NCI-H1105 treated with DMSO at 0.1 percent for 48 hours (cell line): ENCODE results near the gene TMEM181.
"Not testable (repeated sequence)": the region's sequence is repeated elsewhere in the genome, so short reads cannot be mapped to it uniquely, and the experiment has no call there.

Experiments
- DNase-seq: peaks from one replicate; lab custom pipeline; 2025; lab: John Stamatoyannopoulos, UW

The TMEM181 gene

DNA sequence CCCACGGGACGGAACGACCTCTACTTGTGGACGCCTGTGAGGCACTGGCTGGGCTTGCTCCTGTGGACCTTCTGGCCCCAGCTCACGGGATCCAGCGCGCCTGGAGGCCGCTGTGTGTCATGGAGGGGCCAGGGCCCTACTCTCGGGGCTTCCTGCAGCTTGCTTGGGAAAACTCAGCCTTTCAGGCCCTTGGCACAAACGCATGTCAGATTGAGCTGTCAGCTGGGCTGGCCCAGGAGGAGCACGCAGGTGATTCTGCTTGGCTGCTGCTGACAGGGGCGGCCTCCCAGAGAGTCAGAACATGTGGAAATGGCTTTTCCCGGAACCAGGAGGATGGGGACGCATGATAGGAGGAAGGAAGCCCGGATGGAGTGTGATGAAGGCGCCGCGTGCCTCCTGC, 39.7 kb downstream of the TMEM181 start:
- no peak for DNase-seq

DNA sequence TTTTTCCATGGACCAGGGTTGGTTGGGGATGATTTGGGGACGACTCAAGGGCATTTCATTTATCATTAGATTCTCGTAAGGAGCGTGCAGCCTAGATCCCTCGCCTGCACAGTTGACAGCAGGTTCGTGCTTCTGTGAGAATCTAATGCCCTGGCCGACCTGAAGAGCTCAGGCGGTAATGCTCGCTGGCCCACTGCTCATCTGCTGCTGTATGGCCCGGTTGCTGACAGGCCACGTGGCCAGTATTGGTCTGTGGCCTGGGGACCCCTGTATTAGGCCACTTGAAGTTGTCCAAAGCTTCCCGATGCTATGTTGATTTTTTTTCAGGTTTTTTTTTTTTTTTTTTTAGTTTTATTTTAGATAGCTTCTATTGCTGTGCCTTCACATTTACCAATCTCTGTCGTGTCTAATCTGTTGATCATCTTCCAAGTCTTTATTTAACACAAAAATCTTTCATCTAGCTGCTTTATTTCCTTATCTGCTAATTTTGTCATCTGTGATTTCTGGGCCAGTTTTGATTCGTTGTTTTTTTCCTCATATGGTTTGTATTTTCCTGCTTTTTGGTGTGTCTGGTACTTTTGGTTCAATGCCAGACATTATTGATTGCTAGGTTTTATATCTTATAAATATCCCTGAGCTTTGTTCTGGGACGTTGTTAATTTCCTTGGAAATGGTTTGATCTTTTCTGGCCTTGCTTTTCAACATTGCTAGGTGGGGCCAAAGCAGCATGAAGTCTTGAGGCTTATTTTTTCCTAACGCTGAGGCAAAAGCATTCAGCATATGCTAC, 43.6 kb downstream of the TMEM181 start:
- DNase-seq: no peak

DNA sequence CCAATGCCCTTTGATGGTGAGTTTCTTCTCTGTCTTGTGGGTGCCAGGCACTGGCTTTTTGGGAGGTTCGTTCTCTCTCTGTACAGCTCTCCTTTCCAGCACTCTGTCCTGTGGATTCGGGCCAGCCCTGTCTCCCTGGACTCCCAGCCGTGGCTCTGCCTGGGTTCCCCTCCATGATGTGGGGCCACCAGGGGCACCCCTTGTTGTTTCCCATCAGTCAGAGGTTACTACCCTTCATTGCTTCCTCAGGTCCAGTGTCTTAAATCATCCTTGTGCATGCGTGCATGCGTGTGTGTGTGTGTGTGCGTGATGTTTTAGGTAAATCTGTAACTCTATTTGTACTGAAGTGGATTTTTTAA, 44.1 kb downstream of the TMEM181 start:
- no peak for DNase-seq

DNA sequence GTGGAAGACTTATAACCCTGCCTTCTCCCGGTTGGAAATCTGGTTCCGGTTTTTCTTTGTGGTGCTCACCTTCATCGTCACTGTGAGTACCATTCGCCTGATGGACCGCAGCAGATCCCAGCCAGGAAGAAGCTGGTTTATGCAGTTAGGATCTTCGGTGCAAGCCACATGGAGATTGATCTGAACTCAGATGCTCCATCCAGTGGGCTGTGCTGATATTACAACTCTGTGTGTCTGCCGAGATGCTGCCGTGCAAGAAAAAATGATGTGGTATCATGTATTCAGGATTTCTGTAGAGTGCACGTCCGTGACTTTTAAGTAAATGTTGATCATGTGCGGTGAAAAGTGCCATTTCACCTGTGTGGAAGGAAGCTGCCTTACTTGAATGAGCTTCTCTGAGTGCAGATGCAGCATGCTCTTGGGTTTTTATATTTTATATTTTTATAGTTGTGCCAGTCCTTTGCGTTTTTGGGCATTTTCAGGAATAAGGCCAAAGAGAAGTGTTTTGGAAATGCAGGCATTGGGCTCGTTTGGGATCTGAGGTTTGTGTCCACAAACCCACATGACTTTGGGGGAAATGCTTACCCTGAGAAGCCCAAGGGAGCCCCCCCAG, 45.5 kb downstream of the TMEM181 start:
- DNase-seq: peak; percentile 67

DNA sequence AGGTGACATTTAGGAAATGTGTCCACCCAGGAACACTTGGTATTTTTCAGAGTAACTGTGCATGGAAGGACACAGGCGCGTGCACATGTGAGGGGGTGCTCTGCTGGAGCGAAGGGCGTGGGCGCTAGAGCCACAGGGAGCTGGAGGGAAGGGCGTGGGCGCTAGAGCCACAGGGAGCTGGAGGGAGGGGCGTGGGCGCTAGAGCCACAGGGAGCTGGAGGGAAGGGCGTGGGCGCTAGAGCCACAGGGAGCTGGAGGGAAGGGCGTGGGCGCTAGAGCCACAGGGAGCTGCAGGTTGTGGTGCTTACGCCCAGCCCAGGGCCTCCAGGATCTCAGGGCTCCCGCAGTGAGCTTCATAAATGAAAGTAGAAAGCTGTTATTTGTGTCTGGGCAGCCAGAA, 46.1 kb downstream of the TMEM181 start:
- DNase-seq: not testable (repeated sequence)

GRCh38 chr6:158606935-158607334, 47.0 kb downstream of the TMEM181 start:
- DNase-seq: no peak

DNA sequence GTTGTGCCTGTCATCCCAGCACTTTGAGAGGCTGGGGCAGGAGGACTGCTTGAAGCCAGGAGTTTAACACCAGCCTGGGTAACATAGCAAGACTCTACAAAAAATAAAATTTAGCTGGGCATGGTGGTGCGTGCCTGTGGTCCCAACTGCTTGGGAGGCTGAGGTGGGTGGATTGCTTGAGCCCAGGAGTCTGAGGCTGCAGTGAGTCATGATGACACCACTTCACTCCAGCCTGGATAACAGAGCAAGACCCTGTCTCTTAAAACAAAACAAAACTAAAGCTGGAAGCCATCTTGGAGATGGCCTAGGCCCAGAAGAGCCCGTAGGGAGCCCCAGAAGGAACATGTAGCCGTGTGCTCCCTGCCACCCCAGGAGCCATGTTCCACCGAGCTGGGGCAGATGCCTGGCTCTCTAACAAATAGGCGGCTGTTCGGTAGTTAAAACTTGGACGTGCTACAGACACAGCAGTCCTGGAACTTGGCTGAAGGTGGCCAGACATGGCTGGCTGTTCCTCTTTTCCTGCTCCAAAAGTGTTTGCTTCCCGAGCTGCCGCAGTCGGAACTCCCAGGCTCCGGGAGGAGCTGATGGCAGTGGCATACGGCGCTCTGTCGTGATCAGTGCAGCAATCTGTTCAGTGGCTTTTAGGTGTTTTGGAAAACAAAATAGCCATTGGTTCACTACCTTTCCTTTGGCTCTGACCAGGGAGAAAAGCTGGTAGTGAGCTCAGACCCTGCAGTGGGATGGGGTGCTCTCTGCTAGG, 47.7 kb downstream of the TMEM181 start:
- DNase-seq: no peak

- DNase-seq: no peak
These were observed 48.3 kb downstream of the TMEM181 start for GRCh38 chr6:158608221-158608620.

- no peak for DNase-seq
These were observed 49.7 kb downstream of the TMEM181 start for GRCh38 chr6:158609455-158610155.

DNA sequence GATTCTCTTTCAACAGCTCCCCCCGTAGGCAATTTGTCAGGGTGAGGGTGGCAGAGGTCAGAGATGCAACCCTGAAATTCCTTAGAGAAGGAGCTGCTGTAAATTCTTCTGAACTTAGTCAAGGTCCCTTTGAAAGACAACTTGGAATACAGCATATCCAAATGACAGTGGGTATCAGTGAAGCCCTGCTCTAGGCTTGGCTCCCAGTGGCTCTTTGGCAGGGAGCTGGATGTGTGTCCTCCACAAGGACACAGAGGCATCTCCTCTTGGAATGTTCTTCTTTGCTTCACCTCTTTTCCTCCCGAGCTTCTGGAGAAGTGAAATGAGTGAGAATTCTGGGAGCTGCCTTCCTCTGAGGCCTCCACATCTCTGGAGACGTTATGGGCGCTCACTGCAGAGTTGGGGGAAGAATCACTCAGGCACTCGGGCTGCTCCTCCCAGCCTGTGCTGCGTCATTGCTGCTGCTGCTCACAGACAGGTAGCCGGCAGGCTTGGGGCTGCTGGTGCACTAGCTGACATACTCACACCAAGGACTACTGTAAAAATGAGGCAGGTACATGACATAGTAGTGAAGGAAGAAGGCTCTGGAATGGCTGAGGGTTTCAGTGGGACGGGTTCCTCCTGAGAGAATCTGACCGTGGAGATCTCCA, 50.6 kb downstream of the TMEM181 start:
- no peak for DNase-seq

- no peak for DNase-seq
These were observed 51.1 kb downstream of the TMEM181 start for GRCh38 chr6:158611039-158611438.

- no peak for DNase-seq
These were observed 51.9 kb downstream of the TMEM181 start for GRCh38 chr6:158611541-158612370.

DNA sequence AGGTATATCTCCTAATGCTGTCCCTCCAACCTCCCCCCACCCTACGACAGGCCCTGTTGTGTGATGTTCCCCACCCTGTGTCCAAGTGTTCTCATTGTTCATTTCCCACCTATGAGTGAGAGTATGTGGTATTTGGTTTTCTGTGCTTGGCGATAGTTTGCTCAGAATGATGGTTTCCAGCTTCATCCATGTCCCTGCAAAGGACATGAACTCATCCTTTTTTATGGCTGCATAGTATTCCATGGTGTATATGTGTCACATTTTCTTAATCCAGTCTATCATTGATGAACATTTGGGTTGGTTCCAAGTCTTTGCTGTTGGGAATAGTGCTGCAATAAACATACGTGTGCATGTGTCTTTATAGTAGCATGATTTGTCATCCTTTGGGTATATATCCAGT, 54.7 kb downstream of the TMEM181 start:
- not testable (repeated sequence) for DNase-seq

- not testable (repeated sequence) for DNase-seq
These were observed 58.4 kb downstream of the TMEM181 start for GRCh38 chr6:158618289-158618688.

- DNase-seq: peak; percentile 10
These were observed 60.3 kb downstream of the TMEM181 start for GRCh38 chr6:158619922-158620801.

- DNase-seq: no peak
These were observed 61.2 kb downstream of the TMEM181 start for GRCh38 chr6:158620963-158621693.

GRCh38 chr6:158621694-158622544, 62.0 kb downstream of the TMEM181 start:
- no peak for DNase-seq

GRCh38 chr6:158622545-158623190, 62.8 kb downstream of the TMEM181 start:
- no peak for DNase-seq
